Stimulated activated CD4-positive, alpha-beta T cell treated with anti-CD3 and anti-CD28 coated beads, Interleukin-12 subunit alpha, Interleukin-12 subunit beta, amount 100 ng/mL, for 4 hours (primary cell): ENCODE measurements around the gene ARHGEF18.
"Not testable (repeated sequence)": the region's sequence is repeated elsewhere in the genome, so short reads cannot be mapped to it uniquely, and the experiment has no call there.

Experiments
- DNase-seq: peaks from one replicate; pipeline ENCODE4 v3.0.0-alpha.2; 2020

ARHGEF18 gene

GRCh38 chr19:7349231-7349591, 474 bp downstream of the ARHGEF18 start:
- no peak for DNase-seq

- no peak for DNase-seq
Observed at GRCh38 chr19:7349961-7350711, 1.4 kb downstream of the ARHGEF18 start.

GRCh38 chr19:7351861-7352260, 3.1 kb downstream of the ARHGEF18 start:
- DNase-seq = no peak

- DNase-seq = no peak
Observed at GRCh38 chr19:7355151-7355820, 6.5 kb downstream of the ARHGEF18 start.

GRCh38 chr19:7355871-7356270, 7.1 kb downstream of the ARHGEF18 start:
- no peak for DNase-seq

GRCh38 chr19:7356899-7357627, 8.3 kb downstream of the ARHGEF18 start:
- no peak for DNase-seq

- no peak for DNase-seq
Observed at GRCh38 chr19:7358102-7358597, 9.4 kb downstream of the ARHGEF18 start.

GRCh38 chr19:7360393-7360984, 11.8 kb downstream of the ARHGEF18 start:
- DNase-seq = no peak

- DNase-seq = no peak
Observed at GRCh38 chr19:7363225-7363624, 14.5 kb downstream of the ARHGEF18 start.

- no peak for DNase-seq
Observed at GRCh38 chr19:7366701-7367420, 18.1 kb downstream of the ARHGEF18 start.

GRCh38 chr19:7368456-7368855, 19.7 kb downstream of the ARHGEF18 start:
- DNase-seq = no peak

GRCh38 chr19:7368866-7369265, 20.1 kb downstream of the ARHGEF18 start:
- DNase-seq = not testable (repeated sequence)

- DNase-seq = no peak
Observed at GRCh38 chr19:7370546-7370945, 21.8 kb downstream of the ARHGEF18 start.

GRCh38 chr19:7371001-7371400, 22.3 kb downstream of the ARHGEF18 start:
- DNase-seq = no peak

- no peak for DNase-seq
Observed at GRCh38 chr19:7372810-7373209, 24.1 kb downstream of the ARHGEF18 start.

- DNase-seq = no peak
Observed at GRCh38 chr19:7373862-7374261, 25.1 kb downstream of the ARHGEF18 start.

- DNase-seq = no peak
Observed at GRCh38 chr19:7376151-7376852, 27.6 kb downstream of the ARHGEF18 start.

GRCh38 chr19:7377196-7377595, 28.5 kb downstream of the ARHGEF18 start:
- no peak for DNase-seq

- no peak for DNase-seq
Observed at GRCh38 chr19:7381073-7381390, 32.3 kb downstream of the ARHGEF18 start.

GRCh38 chr19:7382694-7383093, 34.0 kb downstream of the ARHGEF18 start:
- DNase-seq = no peak

- DNase-seq = no peak
Observed at GRCh38 chr19:7383284-7383683, 34.5 kb downstream of the ARHGEF18 start.

GRCh38 chr19:7385062-7385461, 36.3 kb downstream of the ARHGEF18 start:
- no peak for DNase-seq
